GM18909 (cell line): Measurements from ENCODE around the gene MED29.

Source experiments
- ATAC-seq: cut with Tn5 transposase; IDR thresholded peaks from one replicate; pipeline ENCODE4 v1.9.1; 2021; ENCODE audit warnings: mild to moderate bottlenecking; ENCODE audit not compliant: unreplicated experiment, poor library complexity

The MED29 gene

GRCh38 chr19:39397360-39398296 is 6.5 kb downstream of the MED29 start:
- ATAC-seq = peak; percentile 46

GRCh38 chr19:39398297-39398864 is 7.2 kb downstream of the MED29 start:
- ATAC-seq = no peak

GRCh38 chr19:39399668-39400050 is 8.5 kb downstream of the MED29 start:
- ATAC-seq = no peak

- no peak for ATAC-seq
These were observed 8.9 kb downstream of the MED29 start for GRCh38 chr19:39400061-39400460.

GRCh38 chr19:39401070-39401548 is 9.9 kb downstream of the MED29 start:
- peak; percentile 5 for ATAC-seq

- peak; percentile 25 for ATAC-seq
These were observed 10.6 kb downstream of the MED29 start for GRCh38 chr19:39401549-39402345.

GRCh38 chr19:39402346-39403300 is 11.4 kb downstream of the MED29 start:
- no peak for ATAC-seq

- ATAC-seq = peak; percentile 25
These were observed 12.4 kb downstream of the MED29 start for GRCh38 chr19:39403331-39404312.

- ATAC-seq = no peak
These were observed 14.2 kb downstream of the MED29 start for GRCh38 chr19:39405261-39405957.

GRCh38 chr19:39405958-39406655 is 14.9 kb downstream of the MED29 start:
- ATAC-seq = no peak

GRCh38 chr19:39406656-39407409 is 15.7 kb downstream of the MED29 start, which contains the start of gene ZFP36:
ZFP36 (plus strand) TSS chr19:39406847; CDS start chr19:39406905, 58 bp downstream.
- ATAC-seq = no peak

- ATAC-seq = no peak
These were observed 16.2 kb downstream of the MED29 start for GRCh38 chr19:39407410-39407659.

- ATAC-seq = no peak
These were observed 16.6 kb downstream of the MED29 start for GRCh38 chr19:39407660-39408391.

- ATAC-seq = no peak
These were observed 17.4 kb downstream of the MED29 start for GRCh38 chr19:39408392-39409207.
